ENCODE results near the gene ALDH4A1.

- TF ChIP-seq TAF1 (IDR thresholded peaks at IDR 0.05; ENCODE audit: low read depth) (no peak), CEBPB (IDR thresholded peaks at IDR 0.05) (no peak), REST (IDR thresholded peaks at IDR 0.05; ENCODE audit: low read depth) (no peak), CREB1 (IDR thresholded peaks at IDR 0.05; ENCODE audit: low read depth) (no peak), EGR1 (IDR thresholded peaks at IDR 0.05) (no peak), YY1 (IDR thresholded peaks at IDR 0.05; ENCODE audit: low read depth) (no peak), RAD21 (IDR thresholded peaks at IDR 0.05; ENCODE audit: low read depth) (no peak)
Measured at GRCh38 chr1:18929686-18930085, 27.3 kb upstream of the ALDH4A1 start.
